Nephron (organoid): Measurements from ENCODE around the gene RNF26.
A peak's percentile ranks its signal among the peaks of the same experiment; 100 is the strongest.

Experiments used
- H3K27ac Mint-ChIP-seq, 3 experiments: 2 replicates each; pipeline ENCODE4 v1.8.0; 2020; ENCODE audit warnings: mixed read lengths in 3 of 3, mild to moderate bottlenecking in 2 of 3, moderate library complexity in 1 of 3
- H3K27me3 Mint-ChIP-seq: 2 replicates; pipeline ENCODE4 v1.8.0; 2021; ENCODE audit warnings: low read depth, mild to moderate bottlenecking, moderate library complexity, mixed read lengths
- H3K36me3 Mint-ChIP-seq: 2 replicates; pipeline ENCODE4 v1.8.0; 2020; ENCODE audit warnings: low read depth, mixed read lengths
- H3K4me1 Mint-ChIP-seq: 2 replicates; pipeline ENCODE4 v1.8.0; 2020; ENCODE audit warnings: mixed read lengths
- H3K4me3 Mint-ChIP-seq, 3 experiments: 2 replicates each; pipeline ENCODE4 v1.8.0; 2020; ENCODE audit warnings: mild to moderate bottlenecking in 3 of 3, mixed read lengths in 3 of 3, moderate library complexity in 2 of 3
- H3K9me3 Mint-ChIP-seq: 2 replicates; pipeline ENCODE4 v1.8.0; 2020; ENCODE audit warnings: mixed read lengths
- TF ChIP-seq, protein P1 (sequence below), 3 experiments: fragments of 200-600 bp; sonication (generic); IDR thresholded peaks; one replicate each; pipeline ENCODE4 v1.5.0; 2021; ENCODE audit warnings: antibody characterized with exemption in 3 of 3; ENCODE audit not compliant: unreplicated experiment in 3 of 3

Gene RNF26

GRCh38 chr11:119305556-119306372 is 28.6 kb upstream of the RNF26 start:
- no peak overlapping the region for H3K4me3 Mint-ChIP-seq
- H3K36me3 Mint-ChIP-seq = peaks cover 47% of the 10 kb centered on the region
- no peaks in the 10 kb centered on the region for H3K9me3 Mint-ChIP-seq
- H3K27ac Mint-ChIP-seq = peak overlapping the region in 2 of 3 experiments; percentile 40 to 45
- no peaks in the 10 kb centered on the region for H3K27me3 Mint-ChIP-seq
- TF ChIP-seq, protein P1, sequence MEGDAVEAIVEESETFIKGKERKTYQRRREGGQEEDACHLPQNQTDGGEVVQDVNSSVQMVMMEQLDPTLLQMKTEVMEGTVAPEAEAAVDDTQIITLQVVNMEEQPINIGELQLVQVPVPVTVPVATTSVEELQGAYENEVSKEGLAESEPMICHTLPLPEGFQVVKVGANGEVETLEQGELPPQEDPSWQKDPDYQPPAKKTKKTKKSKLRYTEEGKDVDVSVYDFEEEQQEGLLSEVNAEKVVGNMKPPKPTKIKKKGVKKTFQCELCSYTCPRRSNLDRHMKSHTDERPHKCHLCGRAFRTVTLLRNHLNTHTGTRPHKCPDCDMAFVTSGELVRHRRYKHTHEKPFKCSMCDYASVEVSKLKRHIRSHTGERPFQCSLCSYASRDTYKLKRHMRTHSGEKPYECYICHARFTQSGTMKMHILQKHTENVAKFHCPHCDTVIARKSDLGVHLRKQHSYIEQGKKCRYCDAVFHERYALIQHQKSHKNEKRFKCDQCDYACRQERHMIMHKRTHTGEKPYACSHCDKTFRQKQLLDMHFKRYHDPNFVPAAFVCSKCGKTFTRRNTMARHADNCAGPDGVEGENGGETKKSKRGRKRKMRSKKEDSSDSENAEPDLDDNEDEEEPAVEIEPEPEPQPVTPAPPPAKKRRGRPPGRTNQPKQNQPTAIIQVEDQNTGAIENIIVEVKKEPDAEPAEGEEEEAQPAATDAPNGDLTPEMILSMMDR (IDR thresholded peaks at IDR 0.05; ENCODE audit: unreplicated experiment in 3 of 3) = no peak
- H3K4me1 Mint-ChIP-seq = peaks cover 24% of the 10 kb centered on the region

- H3K27ac Mint-ChIP-seq = peak overlapping the region in 1 of 3 experiments; percentile 45
- no peaks in the 10 kb centered on the region for H3K9me3 Mint-ChIP-seq
- no peak overlapping the region for H3K4me3 Mint-ChIP-seq
- peaks cover 40% of the 10 kb centered on the region for H3K36me3 Mint-ChIP-seq
- no peaks in the 10 kb centered on the region for H3K27me3 Mint-ChIP-seq
- TF ChIP-seq, protein P1 (IDR thresholded peaks at IDR 0.05; ENCODE audit: unreplicated experiment in 3 of 3) = no peak
- peaks cover 17% of the 10 kb centered on the region for H3K4me1 Mint-ChIP-seq
These were observed 27.9 kb upstream of the RNF26 start for GRCh38 chr11:119306373-119306890.

- H3K4me3 Mint-ChIP-seq = no peak overlapping the region
- peaks cover 34% of the 10 kb centered on the region for H3K36me3 Mint-ChIP-seq
- no peaks in the 10 kb centered on the region for H3K9me3 Mint-ChIP-seq
- TF ChIP-seq, protein P1 (IDR thresholded peaks at IDR 0.05; ENCODE audit: unreplicated experiment in 3 of 3) = no peak
- peaks cover 14% of the 10 kb centered on the region for H3K4me1 Mint-ChIP-seq
- no peak overlapping the region for H3K27ac Mint-ChIP-seq
- H3K27me3 Mint-ChIP-seq = no peaks in the 10 kb centered on the region
These were observed 27.1 kb upstream of the RNF26 start for GRCh38 chr11:119307219-119307618.

DNA sequence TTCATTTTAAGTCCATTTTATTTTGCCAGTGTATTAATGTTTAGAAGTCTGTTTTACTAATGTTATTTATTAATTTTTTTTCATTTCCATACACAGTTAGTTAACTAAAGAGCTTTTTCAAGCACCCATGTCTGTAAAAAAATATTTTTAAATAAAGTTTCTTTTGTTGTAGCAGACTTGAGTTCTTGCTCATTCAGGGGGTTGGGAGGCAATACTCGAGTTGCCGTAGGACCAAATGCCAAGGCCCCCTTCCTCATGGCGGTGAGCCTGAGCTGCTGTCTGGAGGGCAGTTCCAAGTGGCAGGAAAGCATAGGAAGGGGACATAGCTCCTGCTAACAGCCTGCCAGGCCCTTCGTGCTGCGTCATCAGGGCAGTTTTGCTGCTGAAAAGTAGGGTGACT is 26.4 kb upstream of the RNF26 start:
- Mint-ChIP-seq H3K9me3 (no peaks in the 10 kb centered on the region), H3K27ac (no peak overlapping the region)

GRCh38 chr11:119309411-119309810 is 24.9 kb upstream of the RNF26 start:
- H3K27me3 Mint-ChIP-seq = no peaks in the 10 kb centered on the region
- peaks cover 13% of the 10 kb centered on the region for H3K36me3 Mint-ChIP-seq
- no peak overlapping the region for H3K27ac Mint-ChIP-seq
- TF ChIP-seq, protein P1 (IDR thresholded peaks at IDR 0.05; ENCODE audit: unreplicated experiment in 3 of 3) = no peak
- H3K4me3 Mint-ChIP-seq = no peak overlapping the region
- no peaks in the 10 kb centered on the region for H3K9me3 Mint-ChIP-seq
- H3K4me1 Mint-ChIP-seq = no peaks in the 10 kb centered on the region

More for the DNA sequence above, 26.4 kb upstream of the RNF26 start:
- peaks cover 7% of the 10 kb centered on the region for H3K4me1 Mint-ChIP-seq
- TF ChIP-seq, protein P1 (IDR thresholded peaks at IDR 0.05; ENCODE audit: unreplicated experiment in 3 of 3) = no peak
- no peak overlapping the region for H3K4me3 Mint-ChIP-seq
- H3K36me3 Mint-ChIP-seq = peaks cover 27% of the 10 kb centered on the region
- H3K27me3 Mint-ChIP-seq = no peaks in the 10 kb centered on the region
